CD4-positive, alpha-beta T cell (primary cell): ENCODE results near the gene NAV2. TPM values are rescaled to one million over a fixed set of nuclear protein-coding genes. Genes with fewer than 3 reads are reported as not detected.

Experiments
- ATAC-seq: fragments of 200-7000 bp; cut with Tn5 transposase; one replicate; pipeline ENCODE4 v1.10.0; 2022; ENCODE audit warnings: mild to moderate bottlenecking; ENCODE audit not compliant: poor library complexity
- CTCF ChIA-PET: fragments of 350-600 bp; sonication (Branson Sonifier 250); formaldehyde crosslinking; loops from one replicate; lab custom pipeline; 2021; ENCODE audit warnings: antibody characterized with exemption, inconsistent platforms; lab: Charles Lee
- POLR2A ChIA-PET: fragments of 350-600 bp; sonication (Branson Sonifier 250); formaldehyde crosslinking; loops from one replicate; lab custom pipeline; 2021; ENCODE audit warnings: antibody characterized with exemption, inconsistent platforms; lab: Charles Lee
- DNase-seq, 14 experiments: peaks; one replicate each; pipeline ENCODE4 v3.0.0-alpha.2; 2013 to 2020; ENCODE audit warnings: mixed read lengths in 2 of 14
- H3K27ac ChIP-seq, 2 donors: one replicate each; pipeline versions ENCODE4 v1.5.1 to v1.7.0; 2013; ENCODE audit warnings: low read length in 2 of 2, low read depth in 1 of 2, mild to moderate bottlenecking in 1 of 2
- H3K27me3 ChIP-seq, 2 experiments: 1 replicate in 1 of 2; 2 replicates in 1 of 2; pipeline versions ENCODE4 v1.6.1 to v1.7.0; 2013; ENCODE audit warnings: low read length in 2 of 2, control low read depth in 1 of 2, mild to moderate bottlenecking in 1 of 2, moderate library complexity in 1 of 2; ENCODE audit not compliant: insufficient read depth in 2 of 2, control insufficient read depth in 1 of 2
- H3K36me3 ChIP-seq: one replicate; pipeline ENCODE4 v1.6.1; 2013; ENCODE audit warnings: low read length, control low read depth; ENCODE audit not compliant: insufficient read depth
- H3K4me1 ChIP-seq: one replicate; pipeline ENCODE4 v1.6.1; 2013; ENCODE audit warnings: low read length, control low read depth; ENCODE audit not compliant: insufficient read depth
- H3K4me3 ChIP-seq: one replicate; pipeline ENCODE4 v1.5.1; 2013; ENCODE audit warnings: mild to moderate bottlenecking, low read length, moderate library complexity
- H3K9me3 ChIP-seq, 2 experiments: 1 replicate in 1 of 2; 2 replicates in 1 of 2; pipeline versions ENCODE4 v1.6.1 to v1.7.0; 2013; ENCODE audit warnings: low read length in 2 of 2, mild to moderate bottlenecking in 2 of 2, control low read depth in 1 of 2, moderate library complexity in 1 of 2; ENCODE audit not compliant: control insufficient read depth in 1 of 2, insufficient read depth in 1 of 2
- H3K27ac Mint-ChIP-seq: one replicate; pipeline ENCODE4 v1.8.0; 2020; ENCODE audit warnings: mixed read lengths
- H3K27me3 Mint-ChIP-seq: one replicate; pipeline ENCODE4 v1.8.0; 2021; ENCODE audit warnings: mixed read lengths
- H3K36me3 Mint-ChIP-seq: one replicate; pipeline ENCODE4 v1.8.0; 2021; ENCODE audit warnings: low read depth, mixed read lengths
- H3K4me1 Mint-ChIP-seq: one replicate; pipeline ENCODE4 v1.8.0; 2021; ENCODE audit warnings: low read depth, mixed read lengths
- H3K4me3 Mint-ChIP-seq: one replicate; pipeline ENCODE4 v1.8.0; 2020; ENCODE audit warnings: mild to moderate bottlenecking, mixed read lengths
- H3K9me3 Mint-ChIP-seq: one replicate; pipeline ENCODE4 v1.8.0; 2020; ENCODE audit warnings: mixed read lengths
- CTCF ChIP-seq: fragments of 200-600 bp; IDR thresholded peaks from one replicate; pipeline ENCODE4 v1.8.0; 2022; ENCODE audit warnings: antibody characterized with exemption, mild to moderate bottlenecking
- intact Hi-C, 2 experiments: fragments of 100-400 bp; cut with DNase I in 1 of 2; cut with micrococcal nuclease in 1 of 2; formaldehyde crosslinking; loops; one replicate each; pipeline versions ENCODE4 v1.15.1 to v1.9.0; 2023 to 2025; cut with DNase I, micrococcal nuclease
- total RNA-seq, 174 experiments: library from RNA in 2 of 174; stranded (reverse) in 2 of 174; gene quantifications; one replicate each; pipeline ENCODE4 v1.2.3 and lab custom pipeline; 2021 to 2026

NAV2 gene
- total RNA-seq, 2 experiments from 2014 or later = 0.55 to 0.64 TPM

DNA sequence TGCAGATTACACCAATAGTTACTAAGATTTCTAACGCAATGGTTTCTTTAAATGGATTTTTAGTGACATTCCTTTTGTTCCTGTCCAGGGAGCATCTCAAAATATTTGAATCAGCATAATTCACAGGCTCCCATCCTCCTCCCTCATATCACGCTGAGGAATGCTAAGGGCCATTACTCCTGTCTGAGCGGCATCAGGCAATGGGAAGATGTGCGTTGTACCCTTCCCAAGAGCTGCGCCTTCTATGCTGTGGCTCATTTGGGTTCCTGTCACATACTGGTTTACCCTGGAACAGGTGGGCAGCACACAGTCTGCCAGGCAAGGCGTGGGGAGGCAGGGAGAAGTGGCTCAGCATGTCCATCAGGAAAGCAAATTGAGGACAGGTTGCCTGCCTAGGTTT lies 325.8 kb downstream of the NAV2 start:
- H3K36me3 ChIP-seq = no peaks in the 10 kb centered on the region
- H3K9me3 Mint-ChIP-seq = no peaks in the 10 kb centered on the region
- ChIA-PET CTCF (no interaction called here), POLR2A (no interaction called here)
- no peak for TF ChIP-seq CTCF
- H3K4me3 ChIP-seq = no peak overlapping the region
- H3K27ac ChIP-seq = no peak overlapping the region
- ATAC-seq = no peak
- H3K4me1 ChIP-seq = no peaks in the 10 kb centered on the region
- H3K4me1 Mint-ChIP-seq = no peaks in the 10 kb centered on the region
- DNase-seq = no peak
- peaks cover 26% of the 10 kb centered on the region for H3K27me3 Mint-ChIP-seq
- no peak overlapping the region for H3K4me3 Mint-ChIP-seq
- H3K9me3 ChIP-seq = no peaks in the 10 kb centered on the region
- no peak overlapping the region for H3K27ac Mint-ChIP-seq
- H3K36me3 Mint-ChIP-seq = no peaks in the 10 kb centered on the region
- intact Hi-C loops = no loop called here
- H3K27me3 ChIP-seq = no peaks in the 10 kb centered on the region

- H3K36me3 ChIP-seq = no peaks in the 10 kb centered on the region
- POLR2A ChIA-PET = no interaction called here
- CTCF ChIA-PET = no interaction called here
Measured at GRCh38 chr11:20038972-20039371, 326.3 kb downstream of the NAV2 start.

GRCh38 chr11:20041499-20041898 lies 328.9 kb downstream of the NAV2 start:
- Histone ChIP-seq H3K4me3 (no peak overlapping the region), H3K27ac (no peak overlapping the region), H3K36me3 (no peaks in the 10 kb centered on the region), H3K27me3 (no peaks in the 10 kb centered on the region), H3K4me1 (no peaks in the 10 kb centered on the region), H3K9me3 (peaks cover 0 to 5% of the 10 kb centered on the region in 2 experiments)
- ChIA-PET CTCF (no interaction called here), POLR2A (no interaction called here)
- Mint-ChIP-seq H3K27me3 (peaks cover 17% of the 10 kb centered on the region), H3K4me3 (no peak overlapping the region), H3K27ac (no peak overlapping the region), H3K4me1 (no peaks in the 10 kb centered on the region), H3K36me3 (no peaks in the 10 kb centered on the region), H3K9me3 (no peaks in the 10 kb centered on the region)
- DNase-seq = no peak
- no peak for TF ChIP-seq CTCF
- no peak for ATAC-seq
- intact Hi-C loops = no loop called here

More at GRCh38 chr11:20038972-20039371, 326.3 kb downstream of the NAV2 start:
- Mint-ChIP-seq H3K27ac (no peak overlapping the region), H3K9me3 (no peaks in the 10 kb centered on the region), H3K27me3 (peaks cover 26% of the 10 kb centered on the region), H3K36me3 (no peaks in the 10 kb centered on the region), H3K4me1 (no peaks in the 10 kb centered on the region), H3K4me3 (no peak overlapping the region)
- no peak for TF ChIP-seq CTCF
- no peak overlapping the region for H3K27ac ChIP-seq
- no peaks in the 10 kb centered on the region for H3K4me1 ChIP-seq
- H3K9me3 ChIP-seq = no peaks in the 10 kb centered on the region
- no peak for DNase-seq
- H3K27me3 ChIP-seq = no peaks in the 10 kb centered on the region
- intact Hi-C loops = no loop called here
- H3K4me3 ChIP-seq = no peak overlapping the region
- no peak for ATAC-seq
